Activated effector memory CD4-positive, alpha-beta T cell treated with anti-CD3 and anti-CD28 coated beads, Interleukin-2, amount 50 U/mL, for 16 hours (primary cell): ENCODE data around the gene MRPL51.
A peak's percentile ranks its signal among the peaks of the same experiment; 100 is the strongest.
"Not testable (repeated sequence)": the region's sequence is repeated elsewhere in the genome, so short reads cannot be mapped to it uniquely, and the experiment has no call there.

Source experiments
- DNase-seq: peaks from one replicate; pipeline ENCODE4 v3.0.0-alpha.2; 2020

MRPL51 gene

GRCh38 chr12:6477601-6478377 lies 15.3 kb downstream of the MRPL51 start:
- DNase-seq: not testable (repeated sequence)

DNA sequence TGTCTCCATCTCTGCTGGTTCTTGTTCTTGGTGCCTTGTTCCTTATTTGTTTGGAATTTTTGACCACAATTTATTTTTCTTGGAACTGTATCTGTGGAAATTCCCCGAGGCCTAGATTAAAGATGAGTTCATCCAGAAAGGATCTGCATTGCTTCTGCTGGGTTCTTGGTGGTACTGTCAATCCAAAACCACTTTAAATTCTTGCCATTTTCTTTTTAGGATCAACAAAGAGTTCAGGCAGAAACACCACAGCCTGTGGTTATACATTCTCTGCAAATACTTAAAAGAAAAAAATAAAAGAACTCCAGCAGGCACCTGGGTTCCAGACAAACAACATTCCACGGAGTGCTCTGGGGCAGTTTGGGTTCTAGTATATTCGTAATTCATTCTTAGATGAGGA lies 16.6 kb downstream of the MRPL51 start:
- DNase-seq: no peak

GRCh38 chr12:6475233-6475975 lies 17.7 kb downstream of the MRPL51 start:
- not testable (repeated sequence) for DNase-seq

- no peak for DNase-seq
Observed at GRCh38 chr12:6472491-6472890, 20.6 kb downstream of the MRPL51 start.

DNA sequence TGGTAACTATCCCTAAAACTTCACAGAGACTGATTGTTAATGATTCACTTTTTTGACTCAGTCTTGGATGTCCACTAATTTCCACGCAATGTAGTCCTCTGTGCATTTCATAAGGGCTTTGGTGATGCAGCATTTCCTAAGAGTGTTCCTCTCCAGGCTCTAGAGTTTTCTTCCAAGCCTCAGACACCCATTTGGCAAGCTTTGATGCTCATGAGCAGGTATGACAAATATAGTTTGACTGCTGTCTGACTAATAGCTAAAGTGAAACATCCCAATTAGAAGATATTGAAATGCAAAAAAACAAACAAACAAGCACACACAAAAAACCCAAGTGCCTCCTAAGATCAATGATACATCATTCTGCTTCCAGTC lies 21.1 kb downstream of the MRPL51 start:
- DNase-seq: no peak

GRCh38 chr12:6470375-6471163 lies 22.5 kb downstream of the MRPL51 start, which contains the start of gene VAMP1:
VAMP1 (minus strand) TSS chr12:6470677; CDS start chr12:6470531, 146 bp downstream.
- DNase-seq: peak; percentile 99

DNA sequence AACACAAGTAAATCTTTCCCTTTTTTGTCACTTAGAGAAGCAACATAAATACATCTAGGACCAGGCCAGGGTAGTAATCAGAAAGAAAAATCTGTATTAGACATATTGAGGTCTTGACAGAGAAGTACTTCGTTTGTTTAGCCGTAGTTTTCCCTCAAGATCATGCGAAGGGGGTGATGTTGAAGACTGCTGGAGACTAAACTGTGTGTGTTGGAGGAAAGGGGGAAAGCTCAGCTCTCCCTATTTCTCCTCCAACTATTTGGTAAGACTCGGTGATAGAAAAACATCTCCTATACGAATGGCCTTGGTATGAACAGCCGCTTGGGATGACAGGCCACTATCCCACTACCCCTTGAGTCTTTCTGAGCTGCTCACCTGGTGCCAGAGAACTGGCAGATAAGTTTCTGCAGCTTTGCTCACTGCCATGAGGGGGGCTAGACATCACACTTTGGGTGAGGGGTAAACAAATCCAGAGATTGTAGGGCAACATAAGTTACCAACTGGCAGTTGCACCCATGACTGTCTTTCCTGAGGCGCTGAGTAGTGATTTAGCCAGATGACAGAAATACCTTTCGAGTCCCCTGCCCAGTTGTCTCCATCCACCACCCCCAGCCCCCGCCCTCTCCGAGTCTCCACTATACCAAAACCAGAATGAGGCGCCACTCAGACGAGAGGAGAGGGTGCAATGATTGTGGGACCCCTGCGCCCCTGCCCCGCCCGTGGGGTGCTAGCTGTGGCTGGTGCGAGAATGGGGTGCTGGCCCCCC lies 23.3 kb downstream of the MRPL51 start:
- DNase-seq: peak; percentile 64

GRCh38 chr12:6469092-6469491 lies 24.0 kb downstream of the MRPL51 start:
- DNase-seq: peak; percentile 64

- DNase-seq: no peak
Observed at GRCh38 chr12:6468283-6468575, 24.8 kb downstream of the MRPL51 start.

DNA sequence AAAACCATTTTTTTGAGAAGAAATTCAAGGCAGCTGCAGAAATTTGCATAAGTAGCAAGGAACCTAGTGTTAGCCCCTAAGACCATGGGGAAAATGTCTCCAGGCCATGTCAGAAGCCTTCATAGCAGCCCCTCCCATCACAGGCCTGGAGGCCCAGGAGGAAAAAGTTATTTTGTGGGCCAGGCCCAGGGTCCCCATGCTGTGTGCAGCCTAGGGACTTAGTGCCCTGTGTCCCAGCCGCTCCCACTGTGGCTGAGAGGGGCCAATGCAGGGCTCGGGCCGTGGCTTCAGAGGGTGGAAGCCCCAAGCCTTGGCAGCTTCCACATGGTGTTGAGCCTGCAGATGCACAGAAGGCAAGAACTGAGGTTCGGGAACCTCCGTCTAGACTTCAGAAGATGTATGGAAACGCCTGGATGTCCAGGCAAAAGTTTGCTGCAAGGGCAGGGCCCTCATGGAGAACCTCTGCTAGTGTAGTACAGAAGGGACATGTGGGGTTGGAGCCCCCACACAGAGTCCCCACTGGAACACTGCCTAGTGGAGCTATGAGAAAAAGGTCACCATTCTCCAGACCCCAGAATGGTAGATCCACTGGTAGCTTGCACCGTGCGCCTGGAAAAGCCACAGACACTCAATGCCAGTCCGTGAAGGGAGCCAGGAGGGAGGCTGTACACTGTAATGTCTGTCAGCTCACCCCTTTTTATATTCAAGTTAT lies 25.3 kb downstream of the MRPL51 start:
- DNase-seq: not testable (repeated sequence)

DNA sequence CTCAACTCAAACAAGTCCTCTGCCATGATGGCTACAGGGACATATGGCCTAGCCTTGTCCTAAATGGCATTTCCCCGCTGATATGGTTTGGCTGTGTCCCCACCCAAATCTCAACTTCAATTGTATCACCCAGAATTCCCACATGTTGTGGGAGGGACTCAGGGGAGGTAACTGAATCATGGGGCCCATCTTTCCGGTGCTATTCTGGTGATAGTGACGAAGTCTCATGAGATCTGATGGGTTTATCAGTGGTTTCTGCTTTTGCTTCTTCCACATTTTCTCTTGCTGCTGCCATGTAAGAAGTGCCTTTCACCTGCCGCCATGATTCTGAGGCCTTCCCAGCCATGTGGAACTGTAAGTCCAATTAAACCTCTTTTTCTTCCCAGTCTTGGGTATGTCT lies 26.3 kb downstream of the MRPL51 start:
- DNase-seq: not testable (repeated sequence)

GRCh38 chr12:6466184-6466573 lies 26.9 kb downstream of the MRPL51 start:
- DNase-seq: no peak

GRCh38 chr12:6465467-6466183 lies 27.4 kb downstream of the MRPL51 start:
- DNase-seq: no peak

- no peak for DNase-seq
Observed at GRCh38 chr12:6464531-6464930, 28.5 kb downstream of the MRPL51 start.

- no peak for DNase-seq
Observed at GRCh38 chr12:6463858-6464257, 29.2 kb downstream of the MRPL51 start.

- DNase-seq: peak; percentile 74
Observed at GRCh38 chr12:6463216-6463615, 29.8 kb downstream of the MRPL51 start.

GRCh38 chr12:6462234-6462995 lies 30.6 kb downstream of the MRPL51 start:
- DNase-seq: peak; percentile 75

- DNase-seq: peak; percentile 92
Observed at GRCh38 chr12:6461401-6462233, 31.4 kb downstream of the MRPL51 start.

DNA sequence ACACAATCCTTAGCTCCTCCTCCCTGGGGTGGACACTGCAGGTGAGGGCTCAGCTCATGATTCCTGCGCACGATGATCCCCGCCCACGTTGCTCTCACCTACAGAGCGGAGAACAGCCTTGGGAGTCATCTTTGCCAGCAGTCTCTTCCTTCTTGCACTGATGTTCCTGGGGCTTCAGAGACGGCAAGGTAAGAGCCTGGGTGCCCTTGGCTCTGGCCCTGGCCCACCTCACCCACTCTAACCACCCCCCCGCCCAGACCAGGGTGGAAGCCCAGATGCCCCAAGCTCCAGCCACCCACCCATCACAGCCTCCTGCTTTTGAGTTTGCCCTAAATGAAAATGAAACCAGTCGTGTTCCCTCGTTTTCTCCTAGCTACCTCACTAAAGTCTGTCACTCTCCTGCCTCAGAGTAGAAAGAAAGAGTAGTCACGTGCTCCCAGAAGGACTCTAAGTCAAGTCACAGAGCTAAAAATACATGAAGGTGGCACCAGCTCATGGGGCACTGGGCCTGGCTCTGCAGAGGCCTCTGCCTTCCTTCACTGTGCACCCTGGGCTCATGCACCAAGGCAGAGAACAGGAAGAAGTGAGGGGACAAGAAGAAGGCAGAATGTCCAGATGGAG lies 32.2 kb downstream of the MRPL51 start:
- peak; percentile 73 for DNase-seq
